Measurements from ENCODE around the gene NFE2L2.

GRCh38 chr2:177287814-177288213 is 23.3 kb upstream of the NFE2L2 start:
- no peak for TF ChIP-seq CTCF (conservative IDR thresholded peaks at IDR 0.05; ENCODE audit: low read depth, low read length)
- TF ChIP-seq EZH2 (IDR thresholded peaks at IDR 0.05; ENCODE audit: borderline replicate concordance, low read depth, low read length, poor library complexity, severe bottlenecking), result no peak

All from A673 (cell line).